Small intestine (tissue), 7 donors: ENCODE results near the gene SPART. TPM values are rescaled to one million over a fixed set of nuclear protein-coding genes. Genes with fewer than 3 reads are reported as not detected.
"Not testable (repeated sequence)": the region's sequence is repeated elsewhere in the genome, so short reads cannot be mapped to it uniquely, and the experiment has no call there.

Experiments
- DNase-seq, 2 donors: peaks; one replicate each; pipeline versions ENCODE4 v3.0.0 to v3.0.0-alpha.2; 2013
- FAIRE-seq: peaks from 2 replicates; lab custom pipeline; 2012; peaks lifted over from hg19 to GRCh38; lab: Jason Lieb, UNC
- H3K27ac ChIP-seq, 3 donors: one replicate each; pipeline ENCODE4 v1.5.1; 2013; ENCODE audit warnings: low read length in 2 of 3, mild to moderate bottlenecking in 2 of 3, control low read depth in 1 of 3, inconsistent platforms in 1 of 3, low read depth in 1 of 3, moderate library complexity in 1 of 3
- H3K27me3 ChIP-seq, 3 donors: one replicate each; pipeline ENCODE4 v1.6.1; 2013; ENCODE audit warnings: low read length in 3 of 3, inconsistent platforms in 1 of 3; ENCODE audit not compliant: control insufficient read depth in 3 of 3, insufficient read depth in 3 of 3
- H3K36me3 ChIP-seq, 3 donors: one replicate each; pipeline ENCODE4 v1.6.1; 2013; ENCODE audit warnings: low read length in 3 of 3, inconsistent platforms in 1 of 3, low read depth in 1 of 3, mild to moderate bottlenecking in 1 of 3, moderate library complexity in 1 of 3; ENCODE audit not compliant: control insufficient read depth in 3 of 3, insufficient read depth in 2 of 3
- H3K4me1 ChIP-seq, 3 donors: one replicate each; pipeline ENCODE4 v1.6.1; 2013; ENCODE audit warnings: low read length in 2 of 3, inconsistent platforms in 1 of 3, low read depth in 1 of 3, mild to moderate bottlenecking in 1 of 3, moderate library complexity in 1 of 3; ENCODE audit not compliant: control insufficient read depth in 3 of 3, insufficient read depth in 2 of 3
- H3K4me3 ChIP-seq, 3 donors: one replicate each; pipeline ENCODE4 v1.5.1; 2013; ENCODE audit warnings: low read length in 3 of 3, control low read depth in 1 of 3, inconsistent platforms in 1 of 3, low read depth in 1 of 3, mild to moderate bottlenecking in 1 of 3, moderate library complexity in 1 of 3
- H3K9me3 ChIP-seq, 2 donors: one replicate each; pipeline ENCODE4 v1.6.1; 2013; ENCODE audit warnings: low read depth in 1 of 2, low read length in 1 of 2; ENCODE audit not compliant: control insufficient read depth in 2 of 2, insufficient read depth in 1 of 2
- WGBS, 3 donors: extraction: QIAGEN DNeasy Blood & Tissue Kit; methylation state at CpG; one replicate each; pipeline ENCODE4 v1.1.7; 2013; 5-methylcytosine and 5-hydroxymethylcytosine counted together
- polyA plus RNA-seq, 4 donors: library from polyadenylated mRNA; stranded (reverse) in 3 of 4; unstranded in 1 of 4; fragments of 200-250 nt in 3 of 4; fragments of 120-200 nt in 1 of 4; gene quantifications; one replicate each; pipeline versions ENCODE4 v1.2.1 to v1.2.3, GENCODE V29; 2013
- donor health status: healthy with polysubstance abuse.
- donor health status: control.
- donor health status: control.
- donor health status: Bipolar disorder and iron deficiency.
- donor health status: healthy.

The SPART gene
- polyA plus RNA-seq, 4 donors, result 3.4 to 55.3 (median 12.4) TPM

- 78 to 89% (median 85%) methylated on average over 3 of the region's 3 CpGs for WGBS, 3 donors
- DNase-seq (no peak), FAIRE-seq (no peak)
- Histone ChIP-seq H3K27me3 (no peaks in the 10 kb centered on the region), H3K4me1 (peaks cover 0 to 5% (median 0%) of the 10 kb centered on the region in 3 donors), H3K9me3 (no peaks in the 10 kb centered on the region), H3K27ac (no peak overlapping the region), H3K4me3 (no peak overlapping the region), H3K36me3 (no peaks in the 10 kb centered on the region)
These were observed 8.1 kb downstream of the SPART start for GRCh38 chr13:36337938-36338641.

DNA sequence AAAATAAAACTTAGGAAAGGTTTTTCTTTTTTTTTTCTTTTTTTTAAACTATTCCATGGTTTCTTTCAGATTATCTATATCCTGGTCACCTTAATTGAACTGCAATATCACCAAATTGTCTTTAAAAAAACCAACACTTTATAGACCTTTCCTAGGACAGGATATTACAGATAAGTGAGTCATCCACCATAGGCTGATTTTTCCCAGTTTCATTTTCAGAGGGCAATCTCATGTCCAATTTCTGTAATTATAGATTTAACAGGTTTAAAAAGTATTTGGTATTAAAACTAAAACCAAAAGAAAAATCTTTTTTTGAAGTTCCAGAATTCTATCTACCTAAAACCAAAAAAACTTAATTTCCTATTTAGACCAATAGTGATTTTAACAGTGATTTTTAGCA is 13.2 kb downstream of the SPART start:
- H3K4me1 ChIP-seq, result no peaks in the 10 kb centered on the region

GRCh38 chr13:36332255-36332654 is 13.9 kb downstream of the SPART start:
- FAIRE-seq, H3K9me3 ChIP-seq, H3K4me1 ChIP-seq, DNase-seq, H3K4me3 ChIP-seq, H3K36me3 ChIP-seq, H3K27ac ChIP-seq, H3K27me3 ChIP-seq: not testable (repeated sequence)

More for the DNA sequence above, 13.2 kb downstream of the SPART start:
- no peaks in the 10 kb centered on the region for H3K9me3 ChIP-seq
- H3K36me3 ChIP-seq, result no peaks in the 10 kb centered on the region
- no peak for FAIRE-seq
- no peak overlapping the region for H3K4me3 ChIP-seq
- H3K27me3 ChIP-seq, result no peaks in the 10 kb centered on the region
- DNase-seq, result no peak
- no peak overlapping the region for H3K27ac ChIP-seq

DNA sequence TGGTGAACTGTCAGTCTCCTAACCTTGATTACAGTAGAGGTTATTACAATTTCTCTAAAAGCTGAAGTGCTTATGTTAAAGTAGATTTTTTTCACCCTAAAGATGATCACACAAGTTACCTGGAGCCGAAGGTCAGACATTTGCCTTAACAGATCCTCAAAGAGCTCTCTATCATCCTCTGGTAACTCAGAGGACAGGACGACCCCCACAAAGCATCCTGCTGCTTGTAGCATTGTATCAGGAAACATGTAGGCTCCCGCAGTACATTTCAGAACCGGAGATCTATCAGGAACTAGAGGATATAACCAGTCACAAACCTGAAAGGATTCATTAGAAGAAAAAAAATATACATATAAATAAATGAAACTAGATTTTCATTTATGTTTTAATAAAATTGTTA is 14.9 kb downstream of the SPART start:
- Histone ChIP-seq H3K9me3 (no peaks in the 10 kb centered on the region), H3K27me3 (no peaks in the 10 kb centered on the region), H3K36me3 (peaks cover 0 to 4% (median 0%) of the 10 kb centered on the region in 3 donors), H3K4me1 (no peaks in the 10 kb centered on the region), H3K4me3 (no peak overlapping the region), H3K27ac (no peak overlapping the region)
- WGBS, 3 donors, result 82 to 91% (median 85%) methylated on average over 4 of the region's 4 CpGs
- DNase-seq (no peak), FAIRE-seq (no peak)

- WGBS, 3 donors, result 69 to 76% (median 72%) methylated on average over 4 of the region's 4 CpGs
- Histone ChIP-seq H3K27me3 (no peaks in the 10 kb centered on the region), H3K27ac (no peak overlapping the region), H3K9me3 (no peaks in the 10 kb centered on the region), H3K36me3 (peaks cover 0 to 7% (median 0%) of the 10 kb centered on the region in 3 donors), H3K4me1 (no peaks in the 10 kb centered on the region), H3K4me3 (no peak overlapping the region)
- FAIRE-seq (no peak), DNase-seq (no peak)
These were observed 16.8 kb downstream of the SPART start for GRCh38 chr13:36329361-36329760.

- Histone ChIP-seq H3K4me3 (no peak overlapping the region), H3K9me3 (no peaks in the 10 kb centered on the region), H3K27me3 (no peaks in the 10 kb centered on the region), H3K4me1 (no peaks in the 10 kb centered on the region), H3K27ac (no peak overlapping the region), H3K36me3 (peaks cover 0 to 10% (median 0%) of the 10 kb centered on the region in 3 donors)
- FAIRE-seq (no peak), DNase-seq (no peak)
- 80 to 97% (median 84%) methylated on average over 2 of the region's 2 CpGs for WGBS, 3 donors
These were observed 17.4 kb downstream of the SPART start for GRCh38 chr13:36328821-36329220.

DNA sequence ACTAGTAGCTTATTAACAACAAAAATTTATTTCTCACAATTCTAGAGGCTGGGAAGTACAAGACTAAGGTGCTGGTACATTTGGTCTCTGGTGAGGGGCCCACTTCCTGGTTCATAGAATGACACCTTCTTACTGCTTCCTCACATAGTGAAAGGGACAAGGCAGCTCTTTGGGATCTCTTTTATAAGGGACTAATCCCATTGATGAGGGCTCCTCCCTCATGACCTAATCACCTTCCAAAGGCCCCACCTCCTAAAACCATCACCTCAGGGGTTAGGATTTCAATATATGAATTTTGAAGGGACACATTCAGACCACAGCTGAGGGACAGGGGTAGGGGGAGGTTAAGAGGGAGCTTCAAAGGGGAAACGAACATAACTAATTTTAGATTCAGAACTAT is 20.3 kb downstream of the SPART start:
- Histone ChIP-seq H3K9me3 (no peaks in the 10 kb centered on the region), H3K27me3 (no peaks in the 10 kb centered on the region), H3K4me1 (no peaks in the 10 kb centered on the region), H3K4me3 (no peak overlapping the region), H3K27ac (no peak overlapping the region), H3K36me3 (peaks cover 0 to 12% (median 0%) of the 10 kb centered on the region in 3 donors)
- DNase-seq, result no peak
- FAIRE-seq, result no peak
- WGBS, 3 donors, result 67 to 81% (median 77%) methylated on average over 1 of the region's 1 CpG

DNA sequence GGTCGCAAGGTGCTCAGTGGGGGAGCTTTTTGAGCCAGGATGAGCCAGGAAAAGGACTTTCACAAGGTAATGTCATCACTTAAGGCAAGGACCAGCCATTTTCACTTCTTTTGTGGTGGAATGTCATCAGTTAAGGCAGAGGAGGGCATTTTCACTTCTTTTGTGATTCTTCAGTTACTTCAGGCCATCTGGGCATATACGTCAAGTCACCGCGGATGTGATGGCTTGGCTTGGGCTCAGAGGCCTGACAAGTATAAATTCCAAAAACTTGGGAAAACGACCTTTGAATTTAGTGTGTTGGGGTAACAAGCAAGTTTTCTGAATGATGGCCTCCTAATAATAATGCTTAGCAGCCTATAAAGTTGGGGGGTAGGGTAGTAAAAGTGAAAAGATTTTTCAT is 21.3 kb downstream of the SPART start:
- DNase-seq, H3K4me3 ChIP-seq, H3K9me3 ChIP-seq, H3K4me1 ChIP-seq, FAIRE-seq, H3K27me3 ChIP-seq, H3K27ac ChIP-seq: not testable (repeated sequence)
- H3K36me3 ChIP-seq, result peaks cover 0 to 12% (median 0%) of the 10 kb centered on the region in 3 donors
- 76 to 84% (median 77%) methylated on average over 5 of the region's 5 CpGs for WGBS, 3 donors
